Epithelial cell of esophagus (primary cell): Measurements from ENCODE around the gene LIPA.
"Not testable (repeated sequence)": the region's sequence is repeated elsewhere in the genome, so short reads cannot be mapped to it uniquely, and the experiment has no call there.

ENCODE experiments used
- DNase-seq: peaks from one replicate; pipeline ENCODE4 v3.0.0; 2010; ENCODE audit warnings: low read depth
- H3K4me3 ChIP-seq: 2 replicates; pipeline ENCODE4 v1.5.1; 2011; ENCODE audit warnings: mild to moderate bottlenecking, low read length, control low read depth
- CTCF ChIP-seq: IDR thresholded peaks from 2 replicates; pipeline ENCODE4 v1.5.1; 2011; ENCODE audit warnings: low read depth, mild to moderate bottlenecking, low read length, control low read depth, inconsistent platforms; ENCODE audit not compliant: insufficient read depth; ENCODE audit errors: missing control alignments

The LIPA gene

GRCh38 chr10:89258881-89259280 is 7.3 kb upstream of the LIPA start:
- TF ChIP-seq CTCF: no peak
- DNase-seq: no peak

DNA sequence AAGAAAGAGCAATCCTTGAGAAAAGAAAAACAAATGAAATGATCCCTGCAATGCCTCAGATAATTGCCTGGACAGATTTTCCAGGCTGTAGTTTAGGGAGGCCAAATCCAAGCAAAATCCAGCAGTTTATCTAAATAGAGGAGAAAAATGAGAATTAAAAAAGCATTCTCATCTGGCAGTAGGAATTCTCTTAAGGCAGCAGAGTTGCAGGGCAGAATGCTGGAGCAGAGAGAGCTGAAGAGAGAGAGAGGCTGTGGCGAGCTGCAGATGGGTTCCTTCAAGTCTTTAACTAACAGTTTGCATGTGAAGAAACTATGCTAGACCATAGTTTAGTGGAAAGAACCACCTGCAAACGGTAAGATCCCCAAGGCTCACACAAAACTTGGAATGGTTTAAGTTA is 6.0 kb upstream of the LIPA start:
- DNase-seq: no peak
- no peak overlapping the region for H3K4me3 ChIP-seq
- no peak for TF ChIP-seq CTCF

More at GRCh38 chr10:89258881-89259280, 7.3 kb upstream of the LIPA start:
- no peak overlapping the region for H3K4me3 ChIP-seq

GRCh38 chr10:89256962-89257361 is 5.4 kb upstream of the LIPA start:
- TF ChIP-seq CTCF: no peak
- no peak overlapping the region for H3K4me3 ChIP-seq
- no peak for DNase-seq

- DNase-seq: no peak
- H3K4me3 ChIP-seq: no peak overlapping the region
Observed at GRCh38 chr10:89256340-89256739, 4.8 kb upstream of the LIPA start.

DNA sequence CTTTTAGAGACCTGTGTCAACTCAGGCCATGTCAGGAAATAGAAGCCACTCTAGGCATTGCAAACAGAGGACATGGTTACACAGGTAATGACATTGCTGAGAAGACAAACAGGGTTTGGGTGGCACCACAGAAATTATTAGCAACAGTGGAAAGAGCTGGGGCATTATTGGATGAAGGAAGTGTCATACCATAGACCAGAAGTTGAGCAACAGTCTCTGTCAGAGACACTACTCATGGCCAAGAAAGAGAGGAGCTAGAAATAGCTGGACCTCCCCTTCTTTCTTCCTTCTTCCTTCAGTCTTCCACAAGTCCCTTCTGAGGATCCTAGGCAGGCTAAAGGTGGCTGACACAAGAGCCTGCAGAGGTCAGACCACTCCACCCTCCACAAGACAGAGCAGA is 4.2 kb upstream of the LIPA start:
- DNase-seq: no peak
- no peak for TF ChIP-seq CTCF

More at GRCh38 chr10:89256340-89256739, 4.8 kb upstream of the LIPA start:
- TF ChIP-seq CTCF: no peak

DNA sequence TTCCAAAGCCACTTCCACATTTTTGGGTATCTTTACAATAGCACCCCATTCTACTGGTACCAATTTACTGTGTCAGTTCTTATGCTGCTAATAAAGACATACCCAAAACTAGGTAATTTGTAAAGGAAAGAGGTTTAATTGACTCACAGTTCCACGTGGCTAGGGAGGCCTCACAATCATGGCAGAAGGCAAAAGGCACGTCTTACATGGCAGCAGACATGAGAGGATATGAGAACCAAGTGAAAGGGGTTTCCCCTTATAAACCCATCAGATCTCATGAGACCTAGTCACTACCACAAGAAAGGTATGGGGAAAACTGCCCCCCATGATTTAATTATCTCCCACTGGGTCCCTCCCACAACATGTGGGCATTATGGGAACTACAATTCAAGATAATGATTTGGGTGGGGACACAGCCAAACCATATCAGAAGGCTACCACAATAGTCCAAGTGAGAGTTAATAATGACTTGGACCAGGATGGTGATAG is 3.6 kb upstream of the LIPA start:
- not testable (repeated sequence) for H3K4me3 ChIP-seq, DNase-seq

More for the DNA sequence above, 4.2 kb upstream of the LIPA start:
- H3K4me3 ChIP-seq: no peak overlapping the region

GRCh38 chr10:89252225-89252585 is 630 bp upstream of the LIPA start:
- DNase-seq: no peak
- peak overlapping the region; percentile 74 for H3K4me3 ChIP-seq
- TF ChIP-seq CTCF: no peak
